HG03521 (cell line): Measurements from ENCODE around the gene SERP1.
"Not testable (repeated sequence)": the region's sequence is repeated elsewhere in the genome, so short reads cannot be mapped to it uniquely, and the experiment has no call there.

Experiments used
- ATAC-seq: cut with Tn5 transposase; IDR thresholded peaks from one replicate; pipeline ENCODE4 v1.9.1; 2021; ENCODE audit warnings: mild to moderate bottlenecking, moderate library complexity; ENCODE audit not compliant: unreplicated experiment

The SERP1 gene

DNA sequence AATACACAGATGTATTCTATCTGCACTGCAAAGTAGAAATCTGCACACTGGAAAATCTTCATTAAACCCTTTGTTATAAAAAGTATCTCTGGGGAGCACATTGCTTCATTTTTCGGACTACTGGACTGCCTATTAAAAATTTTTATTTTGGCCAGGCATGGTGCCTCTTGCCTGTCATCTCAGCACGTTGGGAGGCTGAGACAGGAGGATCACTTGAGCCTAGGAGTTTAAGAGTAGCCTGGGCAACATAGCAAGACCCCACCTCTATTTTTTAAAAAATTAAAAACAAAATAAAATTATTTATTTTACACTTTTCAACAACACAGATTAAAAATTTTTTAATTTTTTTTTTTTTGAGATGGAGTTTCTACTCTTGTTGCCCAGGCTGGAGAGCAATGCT lies 6.0 kb downstream of the SERP1 start:
- no peak for ATAC-seq

DNA sequence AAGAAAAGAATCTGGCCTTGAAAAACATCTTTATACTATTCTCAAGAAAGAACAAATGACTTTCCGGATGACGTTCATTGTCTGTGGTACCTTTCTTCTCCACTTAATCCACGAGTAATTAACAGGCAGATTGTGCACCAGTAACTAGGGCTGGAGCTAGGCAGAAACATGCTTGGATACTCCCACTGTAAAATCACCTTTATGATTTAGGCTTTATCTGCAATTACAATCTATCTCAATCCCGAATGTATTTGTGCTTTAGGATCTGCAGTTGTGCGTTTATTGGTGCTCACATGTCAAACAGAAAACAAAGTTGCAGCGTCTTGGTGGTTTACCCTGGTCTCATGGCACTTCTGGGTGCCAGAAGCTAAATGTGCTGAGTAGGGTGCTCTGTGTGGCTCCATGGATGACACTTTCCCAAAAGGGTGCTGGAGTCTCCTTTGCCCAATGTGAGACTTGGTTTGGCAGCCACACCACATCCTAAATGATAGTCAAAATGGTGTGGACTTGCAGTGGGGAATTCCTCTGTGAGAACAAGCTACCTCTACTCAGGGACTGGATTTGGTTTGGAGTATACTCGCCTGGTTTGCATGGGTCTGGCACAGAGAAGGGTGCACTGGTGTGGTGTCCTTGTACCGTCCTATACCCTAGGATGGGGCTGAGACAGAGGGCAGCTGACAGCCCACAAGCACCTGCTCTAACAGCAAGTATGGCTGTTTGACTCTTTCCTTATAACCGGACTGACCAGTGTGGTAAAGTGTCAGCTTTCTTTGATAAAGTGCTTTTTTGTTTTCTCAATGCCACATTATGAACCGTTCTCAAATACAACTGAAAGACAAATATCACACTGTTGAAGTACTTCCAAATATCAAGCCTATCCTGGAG lies 7.7 kb downstream of the SERP1 start:
- no peak for ATAC-seq

DNA sequence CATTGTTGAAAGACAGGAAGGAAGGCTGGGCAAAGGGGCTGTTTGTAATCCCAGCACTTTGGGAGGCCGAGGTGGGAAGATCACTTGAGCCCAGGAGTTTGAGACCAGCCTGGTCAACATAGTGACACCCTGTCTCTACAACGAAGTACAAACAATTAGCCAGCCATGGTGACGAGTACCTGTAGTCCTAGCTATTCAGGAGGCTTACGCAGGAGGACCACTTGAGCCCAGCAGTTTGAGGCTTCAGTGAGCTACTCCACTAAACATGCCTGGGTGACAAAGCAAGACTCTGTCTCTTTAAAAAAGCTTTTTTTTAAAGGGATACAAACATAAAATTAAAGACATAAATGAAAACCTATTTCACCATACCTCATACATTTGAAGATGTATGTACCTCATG lies 11.1 kb downstream of the SERP1 start:
- ATAC-seq: no peak

DNA sequence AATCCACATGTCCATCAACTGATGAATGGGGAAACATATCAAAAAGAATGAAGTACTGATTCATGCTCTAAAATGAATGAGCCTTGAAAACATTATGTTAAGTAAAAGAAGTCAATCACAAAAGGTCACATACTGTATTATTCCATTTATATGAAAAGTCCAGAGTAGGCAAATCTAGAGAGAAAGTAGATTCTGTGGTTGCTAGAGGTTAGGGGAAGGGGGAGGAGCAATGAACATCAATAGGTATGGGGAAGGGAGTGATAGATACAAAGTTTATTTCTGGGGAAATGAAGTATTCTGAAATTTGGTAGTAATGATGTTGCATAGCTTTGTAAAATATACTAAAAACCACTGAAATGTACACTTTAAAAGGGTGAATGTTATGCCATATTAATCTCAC lies 14.5 kb downstream of the SERP1 start:
- no peak for ATAC-seq

DNA sequence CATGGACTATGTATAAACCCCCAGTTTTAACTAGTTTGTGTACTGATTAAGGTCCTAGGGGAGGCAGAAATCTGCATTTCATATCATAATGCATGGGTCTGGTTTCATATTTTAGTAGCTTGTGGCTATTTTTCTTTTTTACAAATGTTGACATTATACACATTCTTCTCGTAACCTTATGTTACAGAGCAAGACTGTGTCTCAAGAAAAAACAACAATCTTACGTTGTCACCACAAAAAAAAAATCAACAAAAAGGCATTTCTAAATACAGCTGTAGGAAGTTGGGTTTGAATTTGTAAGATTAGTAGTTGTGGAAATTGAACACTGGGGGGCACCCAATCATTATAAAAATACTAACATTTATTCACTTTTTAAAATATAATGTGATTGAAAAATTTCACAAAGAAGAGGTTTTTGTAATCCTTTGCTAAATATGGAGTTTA lies 17.9 kb downstream of the SERP1 start:
- ATAC-seq: no peak

DNA sequence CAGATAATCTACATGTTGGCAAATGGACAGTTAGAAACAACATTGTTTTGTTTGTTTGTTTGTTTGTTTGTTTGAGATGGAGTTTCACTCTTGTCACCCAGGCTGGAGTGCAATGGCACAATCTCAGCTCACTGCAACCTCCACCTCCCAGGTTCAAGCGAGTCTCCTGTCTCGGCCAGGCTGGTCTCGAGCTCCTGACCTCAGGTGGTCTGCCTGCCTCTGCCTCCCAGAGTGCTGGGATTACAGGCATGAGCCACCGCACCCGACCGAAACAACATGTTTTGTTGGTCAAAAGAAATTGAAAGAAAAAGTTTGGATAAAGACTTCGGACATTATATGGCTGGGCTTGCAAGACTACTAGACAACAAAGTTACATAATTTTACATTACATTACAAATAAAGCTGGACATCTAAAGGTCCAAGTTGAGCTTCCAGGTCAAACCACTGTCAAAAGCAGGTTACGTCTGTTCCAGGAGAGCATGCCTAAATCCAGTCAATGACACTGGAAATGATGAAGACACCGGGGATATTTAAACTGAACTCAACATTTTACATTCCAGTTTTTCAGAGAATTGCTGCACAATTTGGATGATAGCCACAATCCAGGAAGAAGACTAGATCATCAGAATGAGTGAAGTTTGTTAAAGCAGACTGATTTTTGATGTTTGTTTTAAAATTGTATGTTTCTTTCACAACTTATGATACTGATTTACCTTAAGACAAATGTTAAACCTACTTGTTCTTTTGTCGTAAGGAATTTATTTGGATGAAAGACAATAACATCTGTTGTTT lies 18.6 kb downstream of the SERP1 start:
- ATAC-seq: no peak

DNA sequence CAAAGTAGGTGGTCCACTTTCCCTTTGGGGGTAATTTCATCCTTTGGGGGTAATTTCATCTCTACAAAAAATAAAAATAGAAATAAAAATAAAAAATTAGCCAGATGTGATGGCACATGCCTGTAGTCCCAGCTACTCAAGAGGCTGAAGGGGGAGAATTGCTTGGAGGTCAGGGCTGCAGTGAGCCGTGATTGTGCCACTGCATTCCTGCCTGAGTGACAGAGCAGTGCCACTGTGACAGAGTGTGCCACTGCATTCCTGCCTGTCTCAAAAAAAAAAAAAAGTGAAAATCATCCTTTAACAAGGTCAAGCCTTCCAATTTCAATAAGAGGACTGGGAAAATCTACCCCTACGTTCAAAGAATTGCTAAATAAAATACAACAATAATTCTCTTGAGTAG lies 22.8 kb downstream of the SERP1 start:
- ATAC-seq: no peak

DNA sequence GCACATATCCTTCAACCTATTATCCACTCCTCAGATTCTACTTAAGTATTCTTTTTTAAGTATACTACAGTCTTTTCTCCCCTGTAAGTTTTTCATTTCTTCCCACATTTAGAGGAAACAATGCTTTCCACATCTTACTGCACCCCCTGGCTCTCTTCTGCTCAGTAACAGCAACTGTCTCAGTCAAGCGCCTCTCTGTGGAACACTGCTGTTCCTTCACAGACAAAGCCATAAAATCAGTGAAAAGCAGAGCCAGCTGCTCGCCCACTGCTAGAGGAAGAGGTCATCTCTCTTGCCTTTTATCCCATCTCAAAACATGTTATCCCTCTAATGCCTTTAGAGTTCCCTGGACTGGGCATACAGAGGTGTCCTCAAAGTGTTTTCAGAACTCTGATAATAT lies 24.8 kb downstream of the SERP1 start:
- no peak for ATAC-seq

DNA sequence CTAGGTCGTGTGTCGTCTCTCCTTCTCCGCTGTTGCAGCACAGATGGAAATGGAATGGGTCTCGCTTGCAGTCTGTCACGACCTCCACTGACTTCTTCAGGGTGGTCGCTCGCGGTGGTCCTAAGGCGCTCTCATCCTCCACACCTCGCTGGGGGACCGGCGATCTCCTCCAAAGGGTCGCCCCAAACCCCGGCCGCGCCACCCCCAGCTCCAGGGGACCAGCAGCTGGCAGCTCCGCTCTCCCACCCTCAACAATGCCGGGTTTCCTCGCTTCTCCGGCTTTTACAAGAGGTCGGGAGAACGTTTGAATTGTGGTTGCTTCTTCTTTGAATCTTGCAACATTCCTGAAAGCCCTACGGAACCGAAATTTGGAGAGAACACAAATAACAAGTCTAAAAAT lies 25.9 kb downstream of the SERP1 start:
- ATAC-seq: no peak

DNA sequence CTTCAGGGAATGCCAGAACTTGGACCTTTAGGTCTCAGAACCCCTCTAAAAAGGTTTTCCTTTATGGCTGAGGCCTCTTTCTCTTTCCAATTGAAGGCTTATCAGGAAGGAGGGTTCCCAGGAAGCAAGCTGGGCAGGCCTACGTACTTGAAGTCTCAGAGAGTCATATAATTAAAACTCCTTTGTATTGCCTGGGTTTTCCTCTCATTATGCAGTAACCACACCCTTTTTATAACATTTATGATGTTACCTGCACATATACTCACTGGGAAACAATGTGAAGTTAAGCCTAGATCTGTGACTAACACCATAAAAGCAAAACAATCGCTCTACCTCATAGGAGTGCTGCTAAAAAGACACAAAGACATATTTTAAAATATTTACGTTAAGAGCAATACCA lies 27.3 kb downstream of the SERP1 start:
- ATAC-seq: no peak

DNA sequence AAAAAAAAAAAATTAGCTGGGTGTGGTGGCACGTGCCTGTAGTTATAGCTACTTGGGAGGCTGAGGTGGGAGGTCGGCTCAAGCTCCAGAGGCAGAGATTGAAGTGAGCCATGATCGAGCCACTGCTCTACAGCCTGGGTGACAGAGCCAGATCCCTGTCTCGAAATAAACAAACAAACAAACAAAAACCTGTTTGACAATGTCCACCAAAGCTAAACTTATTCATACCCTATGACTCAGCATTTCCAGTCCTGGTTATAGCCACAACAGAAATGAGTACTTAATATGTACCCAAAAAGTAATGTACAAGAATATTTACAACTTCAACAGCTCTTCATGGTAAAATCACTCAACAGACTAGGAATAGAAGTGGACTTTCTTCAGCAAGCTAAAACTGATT lies 31.1 kb downstream of the SERP1 start:
- ATAC-seq: no peak

DNA sequence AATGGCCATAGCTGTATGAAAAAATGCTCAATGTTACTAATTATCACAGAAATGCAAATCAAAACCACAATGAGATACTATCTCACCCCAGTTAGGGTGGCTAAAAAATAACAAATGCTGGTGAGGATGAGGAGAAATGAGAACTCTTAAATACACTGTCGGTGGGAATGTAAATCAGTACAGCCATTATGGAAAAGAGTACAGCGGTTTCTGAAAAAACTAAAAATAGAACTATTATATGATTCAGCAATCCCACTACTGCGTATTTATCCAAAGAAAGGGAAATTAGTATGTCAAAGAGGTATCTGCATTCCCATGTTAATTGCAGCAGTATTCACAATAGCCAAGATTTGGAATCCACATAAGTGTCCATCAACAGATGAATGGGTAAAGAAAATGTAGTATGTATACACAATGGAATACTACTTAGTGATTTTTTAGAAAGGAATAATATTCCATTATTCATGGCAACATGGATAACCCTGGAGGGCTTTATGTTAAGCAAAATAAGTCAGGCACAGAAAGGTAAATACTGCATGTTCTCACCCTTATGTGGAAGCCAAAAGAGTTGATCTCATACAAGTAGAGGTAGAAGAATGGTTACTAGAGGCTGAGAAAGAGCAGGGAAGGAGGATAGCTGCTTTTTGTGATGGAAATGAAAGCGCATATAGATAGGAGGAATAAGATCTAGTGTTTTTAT lies 35.0 kb downstream of the SERP1 start:
- ATAC-seq: no peak

DNA sequence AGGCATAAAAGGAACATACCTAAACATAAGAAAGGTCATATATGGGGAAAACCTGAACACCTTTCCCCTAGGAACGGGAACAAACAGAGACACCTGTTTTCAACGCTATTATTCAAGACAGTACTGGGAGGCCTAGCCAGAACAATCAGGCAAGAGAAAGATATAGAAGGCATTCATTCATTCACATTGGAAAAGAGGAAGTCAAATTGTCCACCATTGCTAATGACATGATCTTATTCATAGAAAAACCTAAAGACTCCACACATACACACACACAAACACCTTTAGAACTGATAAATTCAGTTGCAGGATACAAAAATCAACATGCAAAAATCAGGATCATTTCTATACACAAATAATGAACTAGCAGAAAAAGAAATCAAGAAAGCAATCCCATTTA lies 36.5 kb downstream of the SERP1 start:
- ATAC-seq: no peak

DNA sequence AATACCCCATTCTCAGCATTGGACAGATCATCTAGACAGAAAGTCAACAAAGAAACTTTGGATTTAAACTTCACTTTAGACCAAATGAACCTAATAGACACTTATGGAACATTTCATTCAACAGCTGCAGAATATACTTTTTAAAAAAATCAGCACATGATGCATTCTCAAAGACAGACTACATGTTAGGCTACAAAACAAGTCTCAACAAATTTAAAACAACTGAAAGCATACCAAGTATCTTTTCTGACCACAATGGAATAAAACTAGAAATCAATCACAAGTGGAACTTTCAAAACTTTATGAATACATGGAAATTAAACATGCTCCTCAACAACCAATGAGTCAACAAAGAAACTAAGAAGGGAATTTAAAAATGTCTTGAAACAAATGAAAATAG lies 37.9 kb downstream of the SERP1 start:
- ATAC-seq: no peak

DNA sequence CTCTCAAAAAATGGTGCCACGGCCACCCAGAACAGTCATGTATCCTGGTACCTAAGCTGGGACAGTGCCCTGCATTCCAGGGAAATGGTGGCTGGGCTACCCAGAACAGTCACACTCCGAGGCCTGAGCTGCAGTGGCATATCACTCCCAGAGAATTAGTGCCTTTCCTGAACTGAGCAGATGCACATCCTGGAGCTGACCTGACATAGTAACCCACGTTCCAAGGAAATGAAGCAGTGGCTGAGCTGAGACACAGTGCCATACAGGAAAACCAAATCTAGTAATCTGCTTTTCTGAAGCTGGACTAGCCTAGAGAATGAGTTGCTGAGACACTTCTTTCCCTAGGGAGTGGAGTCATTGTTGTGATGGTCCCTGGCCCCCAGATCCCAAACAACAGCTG lies 41.8 kb downstream of the SERP1 start:
- ATAC-seq: no peak

DNA sequence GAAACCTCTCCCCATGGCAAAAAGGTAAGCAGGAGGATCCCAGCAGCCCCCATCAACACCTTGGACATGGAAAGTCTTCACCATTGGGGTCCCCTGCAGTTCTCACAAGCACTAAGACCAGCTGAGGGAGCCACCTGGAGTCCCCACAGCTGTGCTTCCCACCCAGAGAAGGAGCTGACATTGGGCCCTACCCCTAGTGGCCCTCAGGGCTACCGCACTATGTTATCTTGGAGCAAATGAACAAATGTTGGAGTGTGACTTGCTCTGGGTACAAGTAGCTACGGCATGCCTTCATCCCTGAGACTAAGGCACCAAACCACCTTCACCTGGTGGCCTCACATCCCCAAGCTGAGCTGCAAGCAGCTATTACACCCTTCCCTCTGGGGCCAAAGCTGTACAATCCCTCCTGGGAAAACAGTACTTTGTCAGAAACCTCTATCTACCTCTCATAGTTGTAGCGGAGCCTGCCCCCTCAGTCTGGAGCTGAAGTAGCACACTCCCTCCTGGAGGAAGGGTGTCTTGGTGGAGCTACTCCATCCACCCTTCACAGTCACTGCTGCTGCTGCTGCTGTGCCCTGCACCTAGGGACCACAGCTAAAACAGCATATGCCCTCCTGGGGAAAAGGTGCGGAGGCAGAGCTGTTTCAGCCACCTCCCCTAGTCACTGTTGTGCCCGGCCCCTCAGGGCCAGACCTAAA lies 42.7 kb downstream of the SERP1 start:
- no peak for ATAC-seq

DNA sequence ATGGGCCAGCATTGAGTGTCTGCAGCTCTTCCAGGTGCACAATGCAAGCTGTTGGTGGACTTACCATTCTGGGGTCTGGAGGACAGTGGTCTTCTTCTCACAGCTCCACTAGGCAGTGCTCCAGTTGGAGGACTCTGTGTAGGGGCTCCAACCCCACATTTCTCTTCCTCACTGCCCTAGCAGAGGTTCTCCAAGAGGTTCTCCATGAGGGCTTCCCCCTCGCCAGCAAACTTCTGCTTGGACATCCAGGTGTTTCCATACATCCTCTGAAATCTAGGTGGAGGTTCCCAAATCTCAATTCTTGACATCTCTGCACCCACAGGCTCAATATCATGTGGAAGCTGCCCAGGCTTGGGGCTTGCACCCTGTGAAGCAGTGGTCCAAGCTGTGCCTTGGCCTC lies 45.3 kb downstream of the SERP1 start:
- not testable (repeated sequence) for ATAC-seq

DNA sequence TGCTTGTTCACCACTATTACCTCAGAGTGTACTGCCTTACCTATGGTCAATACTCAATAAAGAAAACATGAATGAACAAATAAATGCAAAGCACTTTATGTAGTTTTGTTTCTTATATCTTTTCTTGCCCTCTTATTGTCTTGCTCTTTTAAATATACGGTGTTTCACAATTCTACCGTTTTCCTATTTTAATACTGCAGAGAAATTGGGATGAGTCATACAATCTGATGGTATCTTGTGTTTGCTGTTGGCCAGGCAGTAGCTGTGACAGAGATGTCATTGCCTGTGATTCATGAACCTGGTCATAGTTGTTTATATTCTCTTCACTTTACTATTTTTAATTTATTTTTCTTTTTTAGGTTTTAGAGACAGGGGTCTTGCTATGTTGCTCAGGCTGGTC lies 48.3 kb downstream of the SERP1 start:
- no peak for ATAC-seq

DNA sequence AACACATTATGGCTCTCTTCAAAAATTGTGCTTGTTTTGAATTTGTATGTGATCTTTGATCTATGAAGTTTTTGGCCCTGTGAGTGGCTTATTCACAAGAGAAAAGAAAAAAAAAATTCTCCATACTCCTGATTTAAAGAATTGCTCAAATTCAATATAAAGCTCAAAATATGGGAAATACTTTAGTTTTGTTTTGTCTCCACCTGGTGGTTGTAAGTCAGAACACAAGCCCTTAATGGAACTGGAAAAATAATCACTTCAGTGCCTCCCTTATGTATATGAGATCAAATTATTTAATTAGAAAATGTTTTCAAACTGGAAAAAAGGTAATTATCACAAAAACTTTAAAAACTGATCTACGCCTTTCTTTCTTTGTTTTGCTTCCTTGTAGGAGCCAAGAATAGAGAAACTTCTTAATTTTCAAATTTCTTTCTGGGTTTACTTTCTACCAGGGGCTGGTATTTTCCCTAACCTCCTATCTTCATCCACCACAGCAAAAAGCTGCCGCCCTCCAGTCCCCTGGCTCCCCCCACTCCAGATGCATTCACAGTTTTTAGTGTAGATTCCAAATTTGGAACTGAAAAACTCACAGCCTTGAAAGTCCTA lies 50.6 kb downstream of the SERP1 start:
- ATAC-seq: no peak

DNA sequence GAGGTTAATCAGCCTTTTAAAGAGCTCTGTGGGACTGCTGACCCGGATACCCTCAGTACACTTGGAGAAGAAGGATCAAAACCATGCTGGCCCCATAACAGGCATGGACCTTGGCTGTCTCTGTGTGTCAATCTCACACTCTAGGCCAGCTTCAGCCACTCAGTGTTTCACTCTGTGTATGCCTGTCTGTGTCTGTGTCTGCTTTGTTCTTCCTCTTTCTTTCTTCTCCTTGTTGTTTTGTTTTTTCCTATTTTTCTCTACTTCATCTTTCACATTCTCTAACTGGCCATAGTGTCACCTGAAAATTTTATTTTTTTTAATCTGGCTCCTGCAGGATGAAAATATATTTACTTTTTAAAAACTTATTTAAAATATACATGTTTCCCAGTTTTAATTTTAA lies 51.1 kb downstream of the SERP1 start:
- no peak for ATAC-seq
